Endometrium (tissue), 2 donors: ENCODE measurements around the gene SH3BP4.

Experiments used
- FAIRE-seq: peaks from 2 replicates; lab custom pipeline; 2012; peaks lifted over from hg19 to GRCh38; lab: Jason Lieb, UNC
- donor health status: control.
- donor health status: control.

Gene SH3BP4

DNA sequence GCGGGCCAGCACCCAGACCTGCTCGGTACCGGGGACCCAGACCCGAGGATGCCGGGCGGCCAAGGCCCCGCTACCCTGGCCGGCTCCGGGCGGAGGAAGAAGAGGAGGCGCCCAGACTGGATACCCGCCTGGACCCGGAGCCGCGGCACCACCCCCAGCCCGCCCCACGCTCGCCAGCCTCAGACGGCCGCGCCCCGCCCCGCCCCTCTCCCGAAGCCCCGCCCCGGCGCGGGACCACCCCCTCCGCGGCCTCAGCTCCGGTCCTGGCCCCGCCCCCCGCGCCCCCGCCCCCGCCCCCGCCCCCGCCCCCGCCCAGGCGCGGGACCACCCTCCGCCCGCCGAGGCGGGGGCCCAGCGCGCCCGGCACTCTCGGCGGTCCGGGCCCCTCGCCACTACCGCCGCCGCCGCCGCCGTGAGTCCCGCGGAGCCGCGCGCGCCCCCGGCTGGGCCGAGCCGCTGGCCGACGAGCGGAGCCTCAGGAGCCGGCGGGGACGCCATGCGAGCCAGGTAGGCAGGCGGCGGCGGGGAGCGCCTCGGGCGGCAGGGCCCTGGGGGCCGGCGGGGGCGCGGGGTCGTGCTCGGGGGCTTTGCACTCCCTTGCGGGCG, at the start of gene SH3BP4:
SH3BP4 (plus strand) TSS at position 354 of the 606 bp plus-strand sequence. CDS start 82,986 bp downstream, outside the sequence.
- no peak for FAIRE-seq

- FAIRE-seq = no peak
These were observed 47.0 kb upstream of the SH3BP4 start for GRCh38 chr2:234904785-234905184.

DNA sequence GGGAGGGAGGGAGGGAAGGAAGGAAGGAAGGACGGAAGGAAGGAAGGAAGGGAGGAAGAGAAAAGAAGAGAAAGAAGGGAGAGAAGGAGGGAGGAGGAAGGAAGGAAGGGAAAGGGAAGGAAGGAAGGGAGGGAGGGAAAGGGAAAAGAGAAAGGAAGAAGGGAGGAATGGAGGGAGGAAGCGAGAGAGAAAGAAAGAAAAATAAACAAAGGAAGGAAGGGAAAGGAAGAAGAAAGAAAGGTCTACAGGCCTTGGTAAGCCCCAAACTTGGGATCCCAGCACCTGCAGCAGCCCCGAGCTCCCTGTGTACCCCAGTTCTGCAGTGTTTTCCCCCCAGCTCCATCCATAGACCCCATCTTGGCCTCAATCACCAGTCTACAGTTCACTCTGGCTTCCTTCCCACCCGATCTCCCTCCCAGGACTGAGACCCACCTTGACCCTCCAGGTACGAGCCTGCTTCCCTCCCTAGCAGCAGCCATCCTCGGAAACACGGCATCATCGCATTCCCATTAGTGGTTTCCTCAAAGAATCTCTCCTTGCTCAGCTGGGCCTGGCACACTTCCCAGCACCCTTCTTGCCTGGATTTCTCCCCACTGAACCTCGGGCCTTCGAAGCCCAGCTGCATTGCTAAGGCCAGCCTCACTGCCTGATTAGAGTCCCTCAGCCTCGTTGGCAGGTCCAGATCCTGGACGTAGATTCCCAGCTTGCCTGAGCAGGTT, 46.1 kb upstream of the SH3BP4 start:
- FAIRE-seq = no peak

DNA sequence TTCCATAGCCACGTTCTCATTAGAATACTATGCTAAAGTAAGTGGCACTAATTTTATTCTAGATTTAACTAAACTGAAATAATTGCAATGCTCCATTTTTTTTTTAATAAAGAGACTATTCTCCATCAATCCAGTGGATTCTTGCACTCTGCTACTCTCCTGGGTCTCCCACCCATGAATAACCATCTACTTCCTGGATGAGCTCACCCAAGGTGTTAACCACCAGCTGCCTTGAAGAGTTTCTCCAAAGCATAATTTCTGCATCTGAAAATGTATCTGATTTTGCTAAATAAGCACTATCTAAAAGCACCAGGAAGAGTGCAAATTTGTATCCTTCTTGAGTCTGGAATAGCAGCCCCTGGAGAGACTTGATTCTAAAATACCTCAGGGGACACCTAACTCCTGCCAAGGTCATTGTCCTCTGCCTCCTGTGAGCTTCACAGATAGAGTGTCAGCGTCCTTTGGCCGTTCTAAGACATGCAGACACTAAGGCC, 41.6 kb upstream of the SH3BP4 start:
- no peak for FAIRE-seq

DNA sequence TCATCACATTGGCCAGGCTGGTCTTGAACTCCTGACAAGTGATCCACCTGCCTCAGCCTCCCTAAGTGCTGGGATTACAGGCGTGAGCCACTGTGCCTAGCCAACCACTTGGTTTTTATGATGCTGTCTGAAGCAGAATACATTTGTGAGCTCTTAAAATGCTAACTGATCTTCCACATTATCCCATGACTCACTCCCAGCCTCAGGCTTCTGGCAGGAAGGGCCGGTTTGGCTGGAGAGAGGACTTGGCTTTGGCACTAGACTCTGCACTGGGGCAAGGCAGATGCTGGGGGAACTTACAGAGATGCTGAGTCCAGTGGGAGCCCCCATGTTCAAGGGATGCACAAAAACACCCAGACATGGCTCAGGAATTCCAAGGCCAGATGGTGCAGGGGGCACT, 40.5 kb upstream of the SH3BP4 start:
- no peak for FAIRE-seq

DNA sequence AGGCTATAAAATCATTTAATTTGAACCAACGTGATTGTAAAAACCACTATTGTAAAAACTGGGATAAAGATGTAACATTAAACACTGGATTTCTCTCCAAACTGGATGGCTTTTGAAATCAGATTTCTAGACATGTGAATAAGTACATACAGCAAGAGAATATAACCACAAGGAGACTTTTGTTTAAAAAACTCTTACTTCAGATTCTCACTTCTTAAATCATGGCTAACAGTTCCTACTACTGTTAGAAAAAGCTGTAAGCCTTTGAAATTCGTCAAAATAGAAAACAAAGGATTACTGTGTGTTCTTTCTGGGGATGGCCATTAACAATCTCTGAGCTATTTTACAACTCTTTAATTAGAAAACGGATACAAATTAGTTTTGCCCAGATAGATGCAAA, 39.4 kb upstream of the SH3BP4 start:
- FAIRE-seq = no peak

GRCh38 chr2:234913208-234913626, 38.6 kb upstream of the SH3BP4 start:
- no peak for FAIRE-seq

- no peak for FAIRE-seq
These were observed 37.3 kb upstream of the SH3BP4 start for GRCh38 chr2:234914371-234915154.

- FAIRE-seq = no peak
These were observed 35.1 kb upstream of the SH3BP4 start for GRCh38 chr2:234916674-234917073.

- FAIRE-seq = no peak
These were observed 34.4 kb upstream of the SH3BP4 start for GRCh38 chr2:234917211-234917975.

GRCh38 chr2:234919711-234920110, 32.1 kb upstream of the SH3BP4 start:
- no peak for FAIRE-seq

GRCh38 chr2:234920836-234921235, 31.0 kb upstream of the SH3BP4 start:
- FAIRE-seq = no peak

DNA sequence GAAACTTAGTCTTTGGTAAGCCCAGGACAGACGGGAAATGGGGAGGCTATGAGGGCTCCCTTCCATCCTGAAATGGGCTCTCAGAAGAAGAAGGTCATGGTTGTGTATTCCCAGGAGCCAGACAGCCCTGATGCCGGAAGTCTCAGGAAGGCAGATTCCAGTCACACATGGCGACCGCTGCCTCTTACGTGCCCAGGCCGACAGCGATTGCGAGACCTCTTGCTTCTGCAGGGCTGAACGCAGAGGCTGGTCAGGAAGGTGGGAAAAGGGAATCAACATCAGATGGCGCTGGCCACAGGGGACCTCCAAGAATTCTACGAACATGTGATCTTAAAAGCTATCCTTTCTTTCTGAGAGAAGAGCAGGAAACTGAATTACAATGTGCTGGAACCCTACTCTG, 22.8 kb upstream of the SH3BP4 start:
- no peak for FAIRE-seq

- FAIRE-seq = no peak
These were observed 21.4 kb upstream of the SH3BP4 start for GRCh38 chr2:234930397-234930796.

DNA sequence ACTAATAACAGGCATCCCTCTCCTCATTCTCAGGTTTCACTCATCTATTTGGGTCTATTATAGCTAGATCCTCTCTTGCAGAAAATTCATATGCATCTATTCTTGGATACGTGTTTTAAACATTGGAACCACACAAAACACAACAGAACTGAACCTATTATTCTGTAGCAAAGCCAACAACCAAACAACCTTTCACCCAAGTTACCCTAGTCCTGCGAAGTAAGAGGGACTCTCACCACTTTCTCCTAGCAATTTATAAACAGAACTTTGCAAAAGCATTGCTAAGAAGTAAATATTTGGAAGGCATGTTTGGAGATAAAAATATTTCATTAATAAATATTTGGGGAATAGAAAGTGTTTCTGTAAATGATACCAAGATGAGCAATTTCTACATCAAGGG, 20.4 kb upstream of the SH3BP4 start:
- FAIRE-seq = no peak

DNA sequence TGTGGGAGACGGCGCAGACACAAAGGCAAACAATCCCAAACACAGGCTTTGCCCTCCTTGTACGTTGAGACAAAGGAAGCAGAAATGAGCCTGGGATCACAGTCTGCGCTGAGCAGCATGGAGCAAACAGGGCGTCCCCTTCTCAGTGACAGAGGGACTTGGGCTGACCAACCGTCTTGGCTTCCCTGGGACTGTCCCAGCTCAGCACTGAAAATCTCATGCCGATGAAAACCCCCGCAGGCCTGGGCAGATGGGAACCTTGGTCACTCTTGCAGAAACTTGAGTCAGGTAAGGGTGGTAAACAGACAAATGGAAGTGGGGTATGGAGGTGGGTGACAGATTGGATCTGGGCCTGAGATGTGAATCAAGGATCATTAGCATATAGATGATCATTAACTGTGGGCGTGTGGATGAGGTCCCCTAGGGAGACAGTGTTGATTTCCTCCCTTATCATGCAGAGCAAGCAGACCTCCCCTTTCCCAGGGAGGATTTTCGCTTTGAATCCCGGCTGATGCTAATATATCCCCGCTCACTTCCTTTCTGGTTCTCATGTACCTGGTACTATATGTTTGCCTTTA, 19.1 kb upstream of the SH3BP4 start:
- no peak for FAIRE-seq

DNA sequence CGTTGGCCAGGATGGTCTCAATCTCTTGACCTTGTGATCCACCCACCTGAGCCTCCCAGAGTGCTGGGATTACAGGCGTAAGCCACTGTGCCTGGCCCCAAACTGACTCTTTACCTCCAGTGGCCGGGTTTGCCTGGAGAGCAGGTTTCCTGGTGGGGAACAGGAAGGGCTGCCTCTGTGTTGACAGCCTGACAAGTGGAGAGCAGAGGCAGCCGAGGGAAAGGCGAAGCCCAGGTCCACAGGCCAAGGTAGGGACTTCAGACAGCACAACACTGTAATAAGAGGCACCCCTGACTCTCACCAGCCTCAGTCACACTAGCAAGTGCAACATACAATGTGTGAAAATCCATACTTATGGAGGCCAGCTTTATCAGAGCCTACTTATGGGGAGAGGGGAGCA, 16.5 kb upstream of the SH3BP4 start:
- FAIRE-seq = no peak

DNA sequence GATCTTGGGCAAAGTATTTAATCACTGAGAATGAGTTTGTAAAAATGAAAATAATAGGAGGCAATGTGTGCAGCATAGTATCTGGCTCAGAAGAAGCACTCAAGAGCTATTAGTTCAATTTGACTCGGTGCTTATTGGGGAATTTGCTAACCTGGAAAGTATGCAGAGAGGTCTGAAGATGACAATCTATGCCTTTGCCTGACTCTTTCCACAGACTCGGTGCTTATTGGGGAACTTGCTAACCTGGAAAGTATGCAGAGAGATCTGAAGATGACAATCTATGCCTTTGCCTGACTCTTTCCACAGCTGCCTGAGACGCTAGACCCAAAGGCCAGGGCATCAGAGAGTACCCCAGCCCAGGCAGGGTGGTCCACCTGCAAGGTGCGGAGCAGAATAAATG, 12.2 kb upstream of the SH3BP4 start:
- FAIRE-seq = no peak

- no peak for FAIRE-seq
These were observed 11.8 kb upstream of the SH3BP4 start for GRCh38 chr2:234939996-234940395.

GRCh38 chr2:234940527-234940926, 11.3 kb upstream of the SH3BP4 start:
- FAIRE-seq = no peak

DNA sequence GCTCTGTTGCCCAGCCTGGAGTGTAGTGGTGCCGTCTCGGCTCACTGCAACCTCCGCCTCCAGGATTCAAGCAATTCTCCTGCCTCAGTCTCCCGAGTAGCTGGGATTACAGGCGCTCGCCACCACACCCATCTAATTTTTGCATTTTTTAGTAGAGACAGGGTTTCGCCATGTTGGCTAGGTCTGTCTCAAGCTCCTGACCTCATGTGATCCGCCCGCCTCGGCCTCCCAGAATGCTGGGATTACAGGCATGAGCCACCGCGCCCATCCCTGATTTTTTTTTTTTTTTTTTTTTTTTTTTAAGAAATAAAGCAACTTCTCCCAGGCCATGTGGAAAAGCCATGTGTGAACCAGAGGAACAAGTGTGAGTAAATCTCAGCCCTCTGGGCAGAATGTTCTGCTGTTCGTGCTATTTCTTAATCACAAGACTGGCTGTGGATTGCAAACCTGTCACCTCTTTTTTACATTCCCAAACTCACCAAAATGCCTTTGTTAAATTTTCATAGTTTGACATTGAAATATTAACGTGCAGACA, 6.4 kb upstream of the SH3BP4 start:
- FAIRE-seq = no peak

- no peak for FAIRE-seq
These were observed 4.3 kb upstream of the SH3BP4 start for GRCh38 chr2:234947556-234947955.
